ENCODE data around the gene ZSCAN16.

The ZSCAN16 gene

DNA sequence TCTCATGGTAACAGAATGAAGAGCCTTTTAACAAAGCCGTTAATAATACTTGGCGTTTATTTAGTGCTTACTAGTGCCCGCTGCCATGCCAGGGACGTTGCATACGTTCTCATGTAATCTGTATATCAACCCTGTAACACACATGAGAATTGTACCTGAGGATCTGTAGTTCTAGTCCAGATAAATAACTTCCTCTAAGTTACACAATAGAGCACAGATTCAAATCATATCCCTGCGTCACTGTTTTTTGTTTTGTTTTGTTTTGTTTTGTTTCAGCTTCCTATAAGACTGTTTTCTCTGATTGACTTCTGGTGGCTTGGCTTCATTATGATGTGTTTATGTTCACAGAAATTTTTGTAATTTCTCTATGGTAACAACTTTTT, 553 bp downstream of the ZSCAN16 start:
- FAIRE-seq = peak; percentile 39
- DNase-seq (ENCODE audit: extremely low spot score, insufficient read length, low read depth) = no peak

DNA sequence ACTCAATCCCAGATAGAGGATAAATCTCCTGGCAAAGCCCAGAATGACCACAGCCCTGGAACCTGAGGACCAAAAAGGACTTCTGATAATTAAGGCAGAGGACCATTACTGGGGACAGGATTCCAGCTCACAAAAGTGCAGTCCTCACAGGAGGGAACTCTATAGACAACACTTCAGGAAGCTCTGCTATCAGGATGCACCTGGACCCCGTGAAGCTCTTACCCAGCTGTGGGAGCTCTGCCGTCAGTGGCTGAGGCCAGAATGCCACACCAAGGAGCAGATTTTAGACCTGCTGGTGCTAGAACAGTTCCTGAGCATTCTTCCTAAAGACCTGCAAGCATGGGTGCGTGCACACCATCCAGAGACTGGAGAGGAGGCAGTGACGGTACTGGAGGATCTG, 992 bp downstream of the ZSCAN16 start:
- no peak for DNase-seq (ENCODE audit: extremely low spot score, insufficient read length, low read depth)
- no peak for FAIRE-seq

DNA sequence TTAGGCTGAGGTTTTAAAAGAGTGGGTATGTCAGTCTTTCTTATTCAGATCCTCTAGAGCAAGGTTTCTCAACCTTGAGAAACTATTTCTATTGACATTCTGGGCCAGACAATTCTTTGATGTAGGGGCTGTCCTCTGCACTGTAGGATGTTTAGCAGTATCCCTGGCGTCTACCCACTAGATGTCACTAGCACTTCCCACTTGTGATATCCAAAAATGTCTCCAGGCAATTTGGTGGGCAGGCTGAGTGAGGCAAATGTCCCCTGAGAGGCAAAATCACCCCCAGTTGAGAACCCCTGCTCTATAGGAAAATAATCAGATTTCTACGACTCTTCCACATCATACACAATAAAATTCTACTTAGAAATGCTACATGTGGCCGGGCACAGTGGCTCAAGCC, 9.6 kb downstream of the ZSCAN16 start:
- DNase-seq (ENCODE audit: extremely low spot score, insufficient read length, low read depth) = no peak
- peak; percentile 69 for FAIRE-seq

DNA sequence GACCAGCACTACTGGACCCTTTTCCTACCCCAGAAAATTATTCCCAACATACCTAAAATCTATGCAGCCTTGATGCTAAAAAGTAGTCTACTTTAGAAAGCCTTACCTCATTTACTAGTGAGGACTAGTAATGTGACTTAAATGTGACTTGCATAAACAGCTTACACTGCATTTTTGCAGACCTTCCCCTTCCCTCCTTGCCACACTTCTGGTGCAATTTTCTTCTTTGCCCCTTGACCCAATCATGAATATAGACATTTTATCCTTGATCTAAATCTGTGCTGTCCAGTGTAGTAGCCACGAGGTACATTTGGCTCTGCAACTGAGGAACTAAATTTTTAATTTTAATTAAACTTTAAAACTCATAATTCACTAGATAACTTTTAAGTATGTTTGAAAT, 10.3 kb downstream of the ZSCAN16 start:
- FAIRE-seq = no peak
- no peak for DNase-seq (ENCODE audit: extremely low spot score, insufficient read length, low read depth)

DNA sequence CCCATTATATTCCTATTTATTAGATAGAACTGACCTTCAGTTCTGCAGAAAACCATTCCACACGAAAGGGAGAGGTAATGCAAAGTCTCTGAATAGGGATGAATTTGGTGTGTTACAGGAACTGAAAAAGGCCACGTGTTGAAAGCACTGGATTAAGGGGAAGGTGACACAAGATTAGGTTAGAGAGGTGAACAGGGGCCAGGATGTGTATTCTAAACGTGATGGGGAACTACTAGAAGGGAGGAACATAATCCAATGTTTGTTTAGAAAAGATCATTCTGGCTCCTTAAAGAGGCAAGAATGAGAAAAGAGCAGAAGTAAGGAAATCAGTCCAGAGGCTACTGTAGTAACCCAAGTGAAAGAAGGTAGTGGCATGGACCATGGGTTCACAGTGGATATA, 11.0 kb downstream of the ZSCAN16 start:
- DNase-seq (ENCODE audit: extremely low spot score, insufficient read length, low read depth) = no peak
- peak; percentile 33 for FAIRE-seq

DNA sequence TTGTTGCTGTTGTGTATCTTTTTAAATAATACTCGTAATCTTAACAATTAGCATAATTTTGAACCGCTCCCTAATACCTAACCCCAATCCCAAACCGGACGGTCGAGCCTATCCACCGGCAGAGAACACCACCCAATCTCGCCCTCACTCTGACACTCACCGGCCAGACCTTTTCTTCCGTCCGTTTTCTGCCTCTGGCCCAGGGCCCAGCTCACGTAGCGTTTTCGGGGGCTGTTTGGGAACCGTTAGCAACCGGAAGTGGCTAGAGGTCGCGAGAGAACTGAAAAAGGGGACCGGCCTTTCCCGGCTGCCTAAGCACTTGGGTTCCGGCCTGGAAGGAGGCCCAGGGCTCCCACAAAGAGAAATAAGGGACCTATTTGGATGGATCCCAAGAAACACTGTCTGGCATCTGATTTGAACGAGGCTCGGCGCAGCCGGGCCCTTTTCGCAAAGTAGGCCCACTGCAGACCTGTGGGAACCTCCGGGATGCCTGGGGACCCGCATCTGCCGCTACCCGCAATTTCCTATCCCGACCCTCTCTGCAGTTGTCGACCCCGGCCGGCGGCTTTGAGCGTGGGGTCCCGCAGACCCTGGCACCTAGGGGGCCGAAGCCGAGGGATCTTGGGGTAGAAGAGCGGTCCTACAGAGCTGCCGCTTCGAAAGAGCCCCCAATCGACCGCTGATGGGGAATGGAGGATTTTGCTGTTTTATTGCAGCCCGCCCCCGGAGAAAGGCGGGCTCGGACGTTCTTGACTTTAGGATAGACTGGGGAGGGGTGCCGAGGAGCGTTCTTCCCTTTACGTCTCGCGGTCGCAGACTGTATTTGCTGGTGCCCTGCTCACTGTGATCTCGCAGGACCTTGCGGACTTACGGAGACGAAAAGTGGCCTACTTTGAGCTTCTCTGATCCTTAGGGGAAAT, 12.4 kb downstream of the ZSCAN16 start:
- peak; percentile 61 for DNase-seq (ENCODE audit: extremely low spot score, insufficient read length, low read depth)
- FAIRE-seq = peak; percentile 90

DNA sequence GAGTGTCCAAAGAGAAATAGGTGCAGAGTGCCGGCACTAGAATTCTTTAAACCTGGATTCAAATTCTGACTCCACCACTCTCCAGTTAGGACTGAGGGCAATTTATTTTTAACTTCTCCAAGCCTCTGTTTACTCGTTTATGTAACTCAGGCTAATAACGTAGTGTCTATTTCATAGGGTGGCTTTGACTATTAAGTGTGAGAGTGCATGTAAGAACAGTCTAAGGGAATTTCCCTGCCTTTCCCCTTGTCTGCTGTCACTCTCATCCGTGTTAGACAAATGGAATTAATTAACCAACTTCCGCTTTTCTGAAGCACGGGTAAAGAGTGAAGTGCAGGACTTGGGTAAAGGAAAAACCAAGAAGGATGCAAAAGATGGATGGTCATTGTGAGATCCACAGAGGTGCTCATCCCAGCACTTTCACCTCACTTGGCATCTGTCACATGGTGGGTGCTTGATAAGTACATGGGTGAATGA, 13.1 kb downstream of the ZSCAN16 start:
- peak; percentile 68 for FAIRE-seq
- DNase-seq (ENCODE audit: extremely low spot score, insufficient read length, low read depth) = no peak

DNA sequence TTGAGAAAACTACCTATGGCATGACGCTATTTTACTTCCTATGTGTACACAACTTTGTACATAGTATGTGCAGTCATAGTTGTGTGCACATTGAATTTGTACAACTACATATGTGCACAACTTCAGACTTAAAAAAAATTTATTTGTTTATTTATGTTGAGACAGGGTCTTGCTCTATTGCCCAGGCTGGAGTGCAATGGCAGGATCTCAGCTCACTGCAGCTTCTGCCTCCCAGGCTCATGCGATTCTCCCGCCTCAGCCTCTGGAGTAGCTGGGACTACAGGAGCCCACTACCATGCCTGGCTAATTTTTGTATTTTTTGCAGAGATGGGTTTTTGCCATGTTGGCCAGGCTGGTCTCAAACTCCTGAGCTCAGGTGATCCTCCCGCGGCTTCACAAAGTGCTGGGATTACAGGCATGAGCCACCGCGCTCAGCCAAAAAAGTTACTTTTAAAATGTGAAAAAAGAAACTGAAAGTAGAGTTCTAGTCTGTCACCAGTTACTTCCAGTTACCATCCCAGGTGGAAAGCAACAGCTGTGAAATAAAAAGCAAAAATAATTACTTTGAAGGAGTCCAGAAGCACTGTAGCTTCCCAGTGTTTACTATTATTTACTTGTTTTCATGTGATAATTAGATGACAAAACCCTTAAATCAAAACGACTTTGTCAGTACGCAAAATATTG, 15.6 kb downstream of the ZSCAN16 start:
- no peak for FAIRE-seq
- no peak for DNase-seq (ENCODE audit: extremely low spot score, insufficient read length, low read depth)

DNA sequence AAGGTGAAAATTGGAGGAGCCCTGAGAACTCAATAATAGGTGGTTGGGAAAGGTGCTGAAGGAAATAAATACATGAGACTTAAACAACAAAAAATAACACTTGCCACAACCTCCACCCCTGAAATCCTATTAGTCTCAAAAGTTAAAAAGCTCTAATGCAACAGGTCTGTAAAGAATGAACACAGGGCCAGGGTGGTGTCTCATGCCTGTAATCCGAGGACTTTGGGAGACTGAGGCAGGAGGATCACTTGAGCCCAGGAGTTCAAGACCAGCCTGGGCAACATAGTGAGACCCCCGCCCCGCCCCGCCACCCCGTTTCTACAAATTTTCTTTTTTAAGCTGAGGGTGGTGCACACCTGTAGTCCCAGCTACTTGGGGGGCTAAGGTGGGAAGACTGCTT, 16.2 kb downstream of the ZSCAN16 start:
- no peak for DNase-seq (ENCODE audit: extremely low spot score, insufficient read length, low read depth)
- FAIRE-seq = no peak

DNA sequence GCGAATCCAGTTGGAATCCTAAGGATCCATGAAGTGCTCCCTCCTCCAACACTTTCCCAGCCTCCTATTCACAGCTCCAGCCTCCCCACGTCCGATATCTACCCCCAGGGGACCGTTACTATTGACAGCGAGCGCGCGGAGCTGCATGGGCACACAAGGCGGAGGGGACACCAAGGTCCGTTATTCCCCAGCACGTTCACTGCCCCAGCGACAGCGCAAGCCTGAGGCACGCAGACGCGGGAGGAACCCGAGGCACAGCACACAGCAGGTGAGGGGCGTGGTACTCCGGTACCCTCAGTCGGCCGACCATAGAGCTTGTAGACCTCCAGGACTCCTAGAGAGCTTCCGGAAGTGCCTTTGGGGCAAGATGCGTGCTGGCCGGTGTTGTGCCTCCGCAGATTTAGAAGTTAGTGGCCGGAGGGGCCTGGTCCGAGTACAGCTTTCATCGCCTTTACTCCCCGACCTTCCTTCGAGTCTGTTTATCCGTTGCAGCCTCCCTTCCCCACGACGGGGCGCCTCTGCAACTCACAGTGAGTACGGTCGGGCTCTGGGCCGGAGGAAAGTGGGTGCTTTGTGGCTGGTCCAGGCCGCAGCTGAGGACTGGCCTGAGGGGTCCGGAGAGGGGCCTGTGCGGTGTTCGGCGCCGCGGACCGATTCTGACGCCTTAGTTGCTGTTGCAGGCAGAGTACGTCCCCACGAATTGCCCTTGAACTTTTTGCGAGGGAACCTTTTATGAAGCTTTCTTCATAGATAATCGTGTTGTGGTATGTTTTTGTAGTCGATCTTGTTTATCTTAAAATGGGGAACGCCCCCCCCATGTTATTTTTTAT, 17.3 kb downstream of the ZSCAN16 start, which contains the start of gene ZKSCAN8:
Gene ZKSCAN8 (plus strand): TSS at position 384 of the 830 bp plus-strand sequence. CDS start 6,525 bp downstream, outside the sequence.
- DNase-seq (ENCODE audit: extremely low spot score, insufficient read length, low read depth) = peak; percentile 85
- peak; percentile 94 for FAIRE-seq

DNA sequence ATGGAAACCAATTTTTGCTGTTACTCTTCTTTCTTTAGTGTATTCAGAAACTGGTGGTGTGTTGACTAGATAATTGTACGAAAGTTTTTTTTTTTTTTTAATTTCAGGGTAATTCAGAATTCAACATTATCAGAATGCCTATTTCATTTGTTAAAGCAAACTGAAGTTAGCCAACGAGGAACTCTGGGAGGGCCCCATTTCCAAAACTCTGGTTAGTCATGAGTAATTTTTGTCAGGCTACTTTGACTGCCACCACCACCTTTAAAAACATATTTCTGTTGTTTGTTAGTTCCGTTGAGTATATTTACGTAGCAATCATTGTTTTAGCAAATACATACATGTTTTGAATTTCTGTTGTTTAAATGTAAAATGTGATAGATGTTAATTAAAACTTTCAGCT, 18.0 kb downstream of the ZSCAN16 start:
- no peak for DNase-seq (ENCODE audit: extremely low spot score, insufficient read length, low read depth)
- FAIRE-seq = no peak

DNA sequence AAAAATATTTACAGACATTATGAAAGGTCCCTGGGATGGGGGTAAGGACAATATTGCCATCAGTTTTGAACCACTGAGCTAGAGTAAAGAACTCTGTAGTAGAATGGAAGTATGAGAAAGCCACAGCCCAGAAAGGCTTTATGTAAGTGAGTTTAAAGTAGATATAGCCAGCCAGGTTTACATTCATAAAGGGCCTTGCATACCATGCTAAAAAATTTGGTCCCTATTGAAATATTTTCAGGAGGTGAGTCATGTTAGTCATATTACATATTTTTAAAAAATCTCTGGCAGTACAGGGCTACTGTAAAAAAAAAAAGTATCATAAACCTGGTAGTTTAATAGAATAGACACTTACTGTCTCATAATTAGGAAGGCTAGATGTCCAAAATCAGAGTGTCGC, 20.8 kb downstream of the ZSCAN16 start:
- DNase-seq (ENCODE audit: extremely low spot score, insufficient read length, low read depth) = no peak
- FAIRE-seq = no peak

DNA sequence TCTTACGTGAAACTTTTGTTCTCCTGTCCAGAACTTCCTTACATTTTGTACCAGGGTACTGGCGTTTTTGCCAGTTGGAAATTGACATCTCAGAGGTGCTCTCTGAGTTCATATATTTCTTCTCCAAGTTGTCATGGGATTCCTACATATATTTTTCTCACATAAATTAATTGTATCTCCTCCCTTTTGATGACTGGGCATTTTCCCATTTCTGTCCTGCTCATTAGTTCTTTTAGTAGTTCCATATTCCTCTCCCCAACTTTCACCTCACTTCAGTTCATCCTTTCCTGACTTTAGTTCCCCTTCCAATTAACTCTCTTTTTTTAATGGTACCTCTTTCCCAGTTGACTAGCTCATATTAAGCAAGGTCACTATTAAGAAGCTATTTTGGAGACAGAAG, 28.1 kb downstream of the ZSCAN16 start:
- DNase-seq (ENCODE audit: extremely low spot score, insufficient read length, low read depth) (no peak), FAIRE-seq (no peak)

DNA sequence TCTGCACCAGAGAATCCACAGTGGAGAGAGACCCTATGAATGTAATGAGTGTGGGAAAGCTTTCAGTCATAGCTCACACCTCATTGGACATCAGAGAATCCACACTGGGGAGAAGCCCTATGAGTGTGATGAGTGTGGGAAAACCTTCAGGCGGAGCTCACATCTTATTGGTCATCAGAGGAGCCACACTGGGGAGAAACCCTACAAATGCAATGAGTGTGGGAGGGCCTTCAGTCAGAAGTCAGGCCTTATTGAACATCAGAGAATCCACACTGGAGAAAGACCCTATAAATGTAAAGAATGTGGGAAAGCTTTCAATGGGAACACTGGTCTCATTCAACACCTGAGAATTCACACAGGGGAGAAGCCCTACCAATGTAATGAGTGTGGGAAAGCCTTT, 29.1 kb downstream of the ZSCAN16 start:
- no peak for FAIRE-seq
- no peak for DNase-seq (ENCODE audit: extremely low spot score, insufficient read length, low read depth)

DNA sequence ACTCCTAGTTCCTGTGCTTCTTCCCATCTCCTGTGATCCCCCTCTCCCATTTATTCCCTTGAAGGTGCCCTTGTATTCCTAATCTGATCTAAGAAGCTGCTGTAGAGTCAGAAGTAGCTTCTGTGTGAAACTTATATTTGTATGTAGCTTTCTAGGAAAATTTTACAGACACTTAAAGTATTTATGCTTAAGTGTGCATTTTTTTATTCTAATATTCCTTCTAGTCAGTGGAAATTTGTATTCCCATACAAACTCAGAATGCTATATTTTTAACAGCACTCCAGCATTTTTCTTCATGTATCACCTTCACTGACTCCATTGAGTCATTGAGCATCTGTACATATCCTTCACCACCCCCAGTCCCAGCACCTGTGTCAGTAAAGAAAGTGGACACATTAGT, 29.9 kb downstream of the ZSCAN16 start:
- DNase-seq (ENCODE audit: extremely low spot score, insufficient read length, low read depth) (no peak), FAIRE-seq (no peak)

DNA sequence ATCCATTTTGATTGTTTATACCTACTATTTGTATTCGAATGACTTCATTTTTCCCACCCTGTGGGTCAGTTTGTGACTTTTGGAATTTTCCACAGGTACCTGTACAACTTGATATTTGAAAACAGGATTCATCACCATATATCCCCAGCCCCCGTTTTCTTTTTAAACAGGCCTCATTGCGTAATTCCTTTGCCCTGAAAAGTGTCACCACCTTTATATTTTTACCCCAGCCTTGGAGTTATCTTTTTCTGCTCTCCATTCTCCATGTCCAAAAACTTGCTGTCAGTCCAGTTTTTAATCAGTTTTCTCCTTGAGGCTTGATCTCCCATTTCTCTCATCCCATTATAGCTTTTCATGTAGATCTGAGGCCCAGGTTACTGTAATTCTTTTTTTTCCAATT, 33.9 kb downstream of the ZSCAN16 start:
- DNase-seq (ENCODE audit: extremely low spot score, insufficient read length, low read depth) (no peak), FAIRE-seq (no peak)

DNA sequence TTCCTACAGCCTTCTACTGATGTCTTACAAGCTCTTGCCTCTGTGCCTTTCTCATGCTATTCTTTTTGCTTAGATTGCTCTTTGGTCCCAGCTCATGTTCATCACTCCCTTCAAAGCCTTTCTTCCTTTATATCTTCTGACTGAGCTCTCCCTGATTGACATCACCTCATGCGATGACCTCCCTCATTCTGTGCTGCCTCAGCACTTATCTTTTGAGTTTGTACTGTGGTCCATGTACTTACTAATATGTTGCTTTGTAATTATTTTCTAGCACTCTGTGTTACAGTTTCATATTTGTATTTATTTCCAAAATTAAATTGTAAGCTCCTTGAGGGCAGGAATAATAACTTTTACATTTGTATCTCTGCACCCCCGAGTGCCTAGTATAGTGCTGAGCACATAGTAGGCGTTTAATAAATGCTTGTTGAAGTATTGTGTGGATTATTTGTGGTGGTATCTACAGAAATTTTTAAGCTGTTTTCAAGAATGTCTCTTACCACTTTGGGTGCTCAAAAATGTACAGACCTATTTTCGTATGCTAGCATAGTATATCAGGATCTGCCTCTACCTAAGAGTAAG, 34.7 kb downstream of the ZSCAN16 start:
- no peak for FAIRE-seq
- no peak for DNase-seq (ENCODE audit: extremely low spot score, insufficient read length, low read depth)

DNA sequence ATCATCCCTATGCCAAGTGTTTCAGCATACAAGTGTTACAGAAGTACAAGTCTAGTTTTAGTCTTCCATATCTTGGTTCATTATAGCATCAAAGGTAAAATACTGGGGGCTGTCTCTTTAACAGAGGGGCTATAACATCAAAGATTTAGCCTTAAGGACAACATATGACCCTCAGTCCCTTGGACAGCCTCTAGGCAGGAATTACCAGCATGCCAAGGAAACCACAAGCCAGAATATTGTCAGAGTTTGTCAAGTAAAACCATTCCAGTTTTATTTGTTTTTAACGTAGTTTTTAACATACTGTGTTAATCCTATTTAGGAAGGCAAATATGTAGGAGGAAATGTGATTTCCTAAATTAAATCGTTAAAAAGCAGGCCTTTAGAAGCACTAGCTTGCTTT, 35.8 kb downstream of the ZSCAN16 start:
- no peak for FAIRE-seq
- no peak for DNase-seq (ENCODE audit: extremely low spot score, insufficient read length, low read depth)

DNA sequence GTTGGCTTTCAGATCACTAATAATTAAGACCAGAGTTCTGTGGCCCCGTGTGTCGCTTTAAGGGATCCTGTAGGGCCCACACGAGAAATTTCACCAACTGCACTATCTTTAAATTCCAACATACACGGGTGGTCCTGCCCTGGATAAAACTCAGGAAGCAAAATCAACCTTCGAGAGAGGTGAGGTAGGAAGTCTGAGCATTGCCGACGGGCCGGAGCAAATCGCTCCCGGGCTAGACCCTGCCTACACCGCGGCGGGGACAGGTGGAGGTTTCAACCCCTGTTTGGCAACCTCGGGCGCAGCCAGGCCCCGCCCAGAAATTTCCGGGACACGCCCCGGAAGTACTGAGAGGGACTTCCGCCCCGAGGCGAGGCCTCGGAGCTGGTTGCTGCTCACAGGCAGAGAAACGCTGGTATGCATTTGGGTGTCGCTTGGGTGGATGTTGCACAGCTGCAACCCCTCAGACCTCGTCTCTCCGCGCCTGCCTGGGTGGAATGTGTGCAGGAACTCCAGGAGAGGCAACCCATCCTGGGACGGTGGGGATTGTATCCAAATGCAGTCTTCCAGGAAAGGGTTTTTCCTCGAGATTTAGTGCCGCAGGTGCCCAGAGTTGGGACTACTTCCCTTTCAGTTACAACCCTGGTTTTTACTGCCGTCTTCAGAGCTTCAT, 37.1 kb downstream of the ZSCAN16 start:
- FAIRE-seq = peak; percentile 83
- peak; percentile 76 for DNase-seq (ENCODE audit: extremely low spot score, insufficient read length, low read depth)

DNA sequence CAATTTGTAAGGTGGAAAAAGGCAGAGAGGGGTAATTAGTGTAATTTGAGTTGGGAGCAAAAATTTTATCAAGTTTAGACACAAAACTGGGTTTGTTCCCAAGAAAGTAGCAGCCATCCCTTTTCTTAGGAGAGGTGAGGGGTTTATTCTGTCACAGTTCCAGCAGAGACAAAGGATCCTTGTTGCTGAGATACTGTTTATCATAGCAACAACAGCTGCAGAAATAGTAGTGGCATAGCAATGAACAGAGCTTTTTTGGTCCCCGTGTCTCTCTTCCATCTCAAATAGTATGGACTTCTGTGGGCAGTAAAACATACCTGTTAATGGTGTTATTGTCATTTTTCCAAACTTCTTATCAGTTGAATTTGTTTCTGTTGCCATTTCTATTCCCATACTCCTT, 41.2 kb downstream of the ZSCAN16 start:
- DNase-seq (ENCODE audit: extremely low spot score, insufficient read length, low read depth) = no peak
- FAIRE-seq = no peak

Data from GM18507 (cell line).